Measurements from ENCODE around the gene NDP.

GRCh38 chrX:43970528-43970927 lies 2.7 kb downstream of the NDP start:
- TF ChIP-seq EZH2 (IDR thresholded peaks at IDR 0.05; ENCODE audit: borderline replicate concordance, low read length) = no peak
- no peak for TF ChIP-seq CTCF (conservative IDR thresholded peaks at IDR 0.05 in 1 of 2, IDR thresholded peaks at IDR 0.05 in 1 of 2; ENCODE audit: extremely low read depth in 1 of 2, insufficient read depth in 1 of 2, low read depth in 1 of 2, low read length in 2 of 2)
